GM10248 (cell line): ENCODE results near the gene NEU2.

ENCODE experiments used
- CTCF ChIA-PET: fragments of 300-600 bp; sonication (Branson Sonifier 250); formaldehyde crosslinking; extraction: SDS; loops from one replicate; lab custom pipeline; 2021; ENCODE audit warnings: antibody characterized with exemption; lab: Yijun Ruan, JAX
- POLR2A ChIA-PET: fragments of 350-650 bp; sonication (Branson Sonifier 250); formaldehyde crosslinking; extraction: SDS; loops from one replicate; lab custom pipeline; 2020; ENCODE audit warnings: antibody characterized with exemption; lab: Yijun Ruan, JAX
- DNase-seq: peaks from one replicate; pipeline ENCODE4 v3.0.0; 2012; ENCODE audit errors: extremely low spot score
- CTCF ChIP-seq: IDR thresholded peaks from 2 replicates; pipeline ENCODE4 v1.5.1; 2012; ENCODE audit warnings: mild to moderate bottlenecking, low read depth; ENCODE audit errors: extremely low read depth, missing control alignments, control extremely low read depth

Gene NEU2

GRCh38 chr2:233031556-233032500, 644 bp upstream of the NEU2 start:
- TF ChIP-seq CTCF, result no peak
- ChIA-PET CTCF (interaction anchor here (1.0 to 2.2 kb wide), 6 partner anchors 11 to 74 kb away, joined by 3 to 8 read pairs (median 4); no protein-coding TSS in a partner anchor), POLR2A (no interaction called here)
- no peak for DNase-seq

DNA sequence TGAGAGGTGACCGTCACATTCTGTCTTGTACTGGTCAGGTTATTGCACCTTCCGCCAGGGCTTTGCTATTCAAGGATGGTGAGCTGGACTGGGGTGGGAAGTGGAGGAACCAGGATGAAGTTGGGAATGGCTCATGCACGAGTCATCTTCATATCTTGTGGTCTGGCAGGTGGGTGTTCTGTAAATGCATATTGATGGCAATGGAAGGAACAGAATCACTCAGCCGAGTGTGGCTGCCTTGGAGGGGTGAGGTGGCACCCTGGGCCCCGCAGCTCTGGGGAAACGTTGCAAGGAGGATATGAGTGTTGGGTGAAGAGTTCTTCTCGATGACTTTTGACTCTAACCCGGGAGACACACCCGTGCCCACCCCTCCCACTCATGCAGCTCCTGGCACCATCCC, 1.2 kb downstream of the NEU2 start:
- POLR2A ChIA-PET, result no interaction called here
- no peak for DNase-seq
- TF ChIP-seq CTCF, result no peak
- CTCF ChIA-PET, result interaction anchor here (0.7 to 2.2 kb wide), 6 partner anchors 10 to 57 kb away, joined by 3 to 8 read pairs (median 4); no protein-coding TSS in a partner anchor

- no peak for DNase-seq
- POLR2A ChIA-PET, result no interaction called here
- CTCF ChIA-PET, result interaction anchor here (1.0 to 2.2 kb wide), 5 partner anchors 10 to 57 kb away, joined by 3 to 8 read pairs (median 4); no protein-coding TSS in a partner anchor
- TF ChIP-seq CTCF, result no peak
Measured at GRCh38 chr2:233034091-233034882, 1.8 kb downstream of the NEU2 start.

DNA sequence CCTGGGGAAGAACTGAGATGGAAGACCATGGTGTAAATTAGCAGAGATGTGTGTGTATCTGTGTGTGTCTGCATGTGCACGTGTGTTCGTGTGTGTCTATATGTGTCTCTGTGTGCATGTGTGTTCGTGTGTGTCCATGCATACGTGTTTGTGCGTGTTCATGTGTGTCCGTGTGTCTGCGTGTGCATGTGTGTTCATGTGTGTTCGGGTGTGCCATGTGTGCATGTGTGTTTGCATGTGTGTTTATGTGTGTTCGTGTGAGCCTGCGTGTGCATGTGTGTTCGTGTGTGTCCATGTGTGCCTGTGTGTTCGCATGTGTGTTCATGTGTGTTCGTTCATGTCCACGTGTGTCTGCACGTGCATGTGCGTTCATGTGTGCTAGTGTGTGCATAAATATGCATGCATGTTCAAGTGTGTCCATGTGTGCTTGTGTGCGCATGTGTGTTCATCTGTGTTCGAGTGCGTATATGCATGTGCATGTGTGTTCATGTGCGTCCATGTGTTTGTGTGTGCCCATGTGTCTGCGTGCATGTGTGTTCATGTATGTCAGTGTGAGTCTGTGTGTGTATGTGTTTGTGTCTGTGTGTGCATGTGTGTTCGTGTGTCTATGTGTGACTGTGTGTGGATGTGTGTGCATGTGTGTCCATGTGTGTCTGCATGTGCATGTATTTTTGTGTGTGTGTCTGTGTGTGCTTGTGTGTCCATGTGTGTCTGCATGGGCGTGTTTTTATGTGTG, 3.1 kb downstream of the NEU2 start:
- no peak for TF ChIP-seq CTCF
- ChIA-PET CTCF (interaction anchor here (1.0 kb wide), 1 partner anchor 25 kb away, joined by 3 read pairs; no protein-coding TSS in a partner anchor), POLR2A (no interaction called here)
- no peak for DNase-seq

GRCh38 chr2:233036162-233036838, 3.8 kb downstream of the NEU2 start:
- CTCF ChIA-PET, result interaction anchor here (1.0 kb wide), 1 partner anchor 25 kb away, joined by 3 read pairs; no protein-coding TSS in a partner anchor
- POLR2A ChIA-PET, result no interaction called here
- DNase-seq, result no peak
- no peak for TF ChIP-seq CTCF
